GM23338 (cell line): ENCODE results near the gene ADGRL3. TPM values are rescaled to one million over a fixed set of nuclear protein-coding genes. Genes with fewer than 3 reads are reported as not detected.

Experiments
- ATAC-seq: fragments of 200-7000 bp; cut with Tn5 transposase; 3 replicates; pipeline ENCODE4 v1.9.1; 2020
- DNase-seq: peaks from one replicate; pipeline ENCODE4 v3.0.0-alpha.2; 2015; ENCODE audit warnings: low spot score
- H2AFZ ChIP-seq: fragments of 200-600 bp; sonication (generic); 2 replicates; pipeline ENCODE4 v1.8.0; 2016; ENCODE audit warnings: antibody characterized with exemption, mild to moderate bottlenecking, moderate library complexity
- H3F3A ChIP-seq: fragments of 200-600 bp; sonication (generic); replicated peaks from 2 replicates; pipeline ENCODE4 v1.8.0; 2017; ENCODE audit warnings: antibody characterized with exemption, mixed run types, low read depth
- H3K27ac ChIP-seq: fragments of 200-600 bp; sonication (generic); 2 replicates; pipeline ENCODE4 v1.6.1; 2016; ENCODE audit warnings: low read depth
- H3K27me3 ChIP-seq: fragments of 200-600 bp; sonication (generic); 2 replicates; pipeline ENCODE4 v1.8.0; 2016; ENCODE audit warnings: mild to moderate bottlenecking, mixed run types, moderate library complexity; ENCODE audit not compliant: insufficient read depth
- H3K36me3 ChIP-seq: fragments of 200-600 bp; sonication (generic); 2 replicates; pipeline ENCODE4 v1.8.0; 2016; ENCODE audit warnings: mild to moderate bottlenecking; ENCODE audit not compliant: insufficient read depth
- H3K4me1 ChIP-seq: fragments of 200-600 bp; sonication (generic); 2 replicates; pipeline ENCODE4 v1.8.0; 2016; ENCODE audit warnings: mild to moderate bottlenecking, moderate library complexity; ENCODE audit not compliant: insufficient read depth
- H3K4me2 ChIP-seq: fragments of 200-600 bp; sonication (generic); 2 replicates; pipeline ENCODE4 v1.7.1; 2017; ENCODE audit warnings: mixed run types
- H3K4me3 ChIP-seq: fragments of 200-600 bp; sonication (generic); 2 replicates; pipeline ENCODE4 v1.6.1; 2016; ENCODE audit warnings: mixed run types
- H3K79me2 ChIP-seq: fragments of 200-600 bp; sonication (generic); replicated peaks from 2 replicates; pipeline ENCODE4 v1.8.0; 2017; ENCODE audit warnings: mild to moderate bottlenecking; ENCODE audit not compliant: insufficient read depth
- H3K9me2 ChIP-seq: fragments of 200-600 bp; sonication (generic); 2 replicates; pipeline ENCODE4 v1.8.0; 2017; ENCODE audit not compliant: insufficient read depth
- H4K20me1 ChIP-seq: fragments of 200-600 bp; sonication (generic); replicated peaks from 2 replicates; pipeline ENCODE4 v1.8.0; 2017; ENCODE audit warnings: mild to moderate bottlenecking; ENCODE audit not compliant: insufficient read depth
- H3K27ac Mint-ChIP-seq: 2 replicates; pipeline ENCODE4 v1.8.0; 2020; ENCODE audit warnings: inconsistent platforms, mild to moderate bottlenecking, moderate library complexity, mixed read lengths
- H3K27me3 Mint-ChIP-seq: 3 replicates; pipeline ENCODE4 v1.8.0; 2022; ENCODE audit warnings: low read depth, mild to moderate bottlenecking, moderate library complexity, mixed read lengths, inconsistent platforms; ENCODE audit not compliant: insufficient read depth, poor library complexity
- H3K36me3 Mint-ChIP-seq: 3 replicates; pipeline ENCODE4 v1.8.0; 2021; ENCODE audit warnings: low read depth, mild to moderate bottlenecking, inconsistent platforms, moderate library complexity, mixed read lengths
- H3K4me1 Mint-ChIP-seq: 3 replicates; pipeline ENCODE4 v1.8.0; 2020; ENCODE audit warnings: mild to moderate bottlenecking, inconsistent platforms, mixed read lengths
- H3K4me3 Mint-ChIP-seq: 3 replicates; pipeline ENCODE4 v1.8.0; 2021; ENCODE audit warnings: moderate library complexity, mild to moderate bottlenecking, inconsistent platforms, mixed read lengths
- H3K9me3 Mint-ChIP-seq: 3 replicates; pipeline ENCODE4 v1.8.0; 2020; ENCODE audit warnings: moderate library complexity, mild to moderate bottlenecking, inconsistent platforms, mixed read lengths
- CTCF ChIP-seq, 2 experiments: fragments of 200-600 bp in 1 of 2; sonication (generic) in 1 of 2; conservative IDR thresholded peaks; 2 replicates each; pipeline versions ENCODE4 v1.5.1 to v1.6.1; 2016 to 2017; ENCODE audit warnings: antibody characterized with exemption in 2 of 2, low read depth in 2 of 2, mild to moderate bottlenecking in 2 of 2, moderate library complexity in 1 of 2
- ETS1 ChIP-seq: IDR thresholded peaks from 2 replicates; pipeline ENCODE4 v1.6.1; 2016; ENCODE audit warnings: antibody characterized with exemption
- EZH2 ChIP-seq: fragments of 200-600 bp; sonication (generic); IDR thresholded peaks from one replicate; pipeline ENCODE4 v1.8.0; 2017; ENCODE audit warnings: antibody characterized with exemption, mild to moderate bottlenecking, low read depth; ENCODE audit not compliant: unreplicated experiment
- EZH2phosphoT487 ChIP-seq: fragments of 200-600 bp; sonication (generic); IDR thresholded peaks from one replicate; pipeline ENCODE4 v1.8.1; 2018; ENCODE audit warnings: antibody characterized with exemption; ENCODE audit not compliant: unreplicated experiment
- NANOG ChIP-seq: IDR thresholded peaks from 2 replicates; pipeline ENCODE4 v1.6.1; 2016; ENCODE audit warnings: antibody characterized with exemption, borderline replicate concordance
- POLR2AphosphoS5 ChIP-seq: IDR thresholded peaks from 2 replicates; pipeline ENCODE4 v1.6.1; 2016; ENCODE audit warnings: antibody characterized with exemption, low read depth
- REST ChIP-seq: IDR thresholded peaks from one replicate; pipeline ENCODE4 v1.6.1; 2018; ENCODE audit warnings: antibody characterized with exemption; ENCODE audit not compliant: unreplicated experiment
- STAT1 ChIP-seq: IDR thresholded peaks from one replicate; pipeline ENCODE4 v1.6.1; 2016; ENCODE audit warnings: antibody characterized with exemption; ENCODE audit not compliant: unreplicated experiment
- ZNF331 ChIP-seq: fragments of 250-450 bp; sonication (Bioruptor Pico); IDR thresholded peaks from 2 replicates; pipeline ENCODE4 v1.5.0; 2020; ENCODE audit warnings: low read depth, mild to moderate bottlenecking, moderate library complexity
- polyA plus RNA-seq: library from polyadenylated mRNA; unstranded; fragments of >200 nt; fragmentation: Nextera tagmentation; extraction: Ambion mirVana; gene quantifications from 2 replicates; pipeline ENCODE4 v1.2.1, GENCODE V29; 2016
- total RNA-seq: library from RNA; depleted of rRNA; stranded (reverse); fragments of >200 nt; shearing (Covaris generic); gene quantifications from 2 replicates; pipeline ENCODE4 v1.2.3, GENCODE V29; 2014

ADGRL3 gene
- total and polyA plus RNA-seq, 2 experiments from 2014 or later = 9.7 to 16.5 TPM

- TF ChIP-seq REST = no peak
- no peak for TF ChIP-seq ZNF331 (CRISPR knock-in tag)
- TF ChIP-seq STAT1 = no peak
- TF ChIP-seq NANOG = no peak
- TF ChIP-seq ETS1 = no peak
- no peak for TF ChIP-seq CTCF (conservative IDR thresholded peaks at IDR 0.05; ENCODE audit: low read depth in 2 of 2)
- TF ChIP-seq EZH2phosphoT487 = no peak
- no peak for TF ChIP-seq POLR2AphosphoS5
These were observed 612.0 kb downstream of the ADGRL3 start (continued) for GRCh38 chr4:61812171-61812570.

GRCh38 chr4:61817071-61817470, 616.9 kb downstream of the ADGRL3 start:
- Mint-ChIP-seq H3K4me1 (peaks cover 4% of the 10 kb centered on the region), H3K9me3 (peaks cover 20% of the 10 kb centered on the region), H3K4me3 (no peak overlapping the region), H3K27ac (no peak overlapping the region), H3K27me3 (no peaks in the 10 kb centered on the region), H3K36me3 (peaks cover 30% of the 10 kb centered on the region)
- Histone ChIP-seq H3K4me1 (no peaks in the 10 kb centered on the region), H3K27me3 (no peaks in the 10 kb centered on the region), H3K79me2 (no peaks in the 10 kb centered on the region), H3K4me2 (no peak overlapping the region), H3K27ac (no peak overlapping the region), H3K9me2 (no peaks in the 10 kb centered on the region), H3F3A (no peaks in the 10 kb centered on the region), H2AFZ (no peak overlapping the region), H3K4me3 (no peak overlapping the region), H4K20me1 (no peaks in the 10 kb centered on the region), H3K36me3 (no peaks in the 10 kb centered on the region)
- ATAC-seq = no peak
- no peak for DNase-seq
- TF ChIP-seq CTCF (conservative IDR thresholded peaks at IDR 0.05; ENCODE audit: low read depth in 2 of 2) (no peak), ETS1 (no peak), POLR2AphosphoS5 (no peak), EZH2 (no peak), STAT1 (no peak)
